DMS114 treated with DMSO at 0.1 percent for 48 hours (cell line): ENCODE measurements around the gene ADM2.

ENCODE experiments used
- DNase-seq: peaks from one replicate; lab custom pipeline; 2025; ENCODE audit not compliant: unreplicated experiment; lab: John Stamatoyannopoulos, UW

Gene ADM2

GRCh38 chr22:50483977-50484853, 2.9 kb downstream of the ADM2 start:
- no peak for DNase-seq

- DNase-seq = no peak
Observed at GRCh38 chr22:50485221-50486131, 4.1 kb downstream of the ADM2 start.

- no peak for DNase-seq
Observed at GRCh38 chr22:50486561-50487289, 5.4 kb downstream of the ADM2 start, which contains the start of gene MIOX. Gene MIOX, plus strand, starts transcription at chr22:50486859. Its CDS starts 39 bp downstream, at chr22:50486898.

GRCh38 chr22:50487290-50488005, 6.1 kb downstream of the ADM2 start:
- no peak for DNase-seq

GRCh38 chr22:50488006-50488677, 6.8 kb downstream of the ADM2 start:
- DNase-seq = no peak

GRCh38 chr22:50488886-50489285, 7.5 kb downstream of the ADM2 start:
- no peak for DNase-seq

- no peak for DNase-seq
Observed at GRCh38 chr22:50489363-50490243, 8.3 kb downstream of the ADM2 start.

- no peak for DNase-seq
Observed at GRCh38 chr22:50490531-50491308, 9.4 kb downstream of the ADM2 start.

GRCh38 chr22:50497093-50497492, 15.8 kb downstream of the ADM2 start:
- DNase-seq = no peak

GRCh38 chr22:50498322-50498890, 17.1 kb downstream of the ADM2 start:
- DNase-seq = peak; percentile 43

GRCh38 chr22:50500452-50500851, 19.1 kb downstream of the ADM2 start:
- no peak for DNase-seq

GRCh38 chr22:50502096-50502495, 20.8 kb downstream of the ADM2 start:
- no peak for DNase-seq

GRCh38 chr22:50502628-50503474, 21.5 kb downstream of the ADM2 start:
- no peak for DNase-seq

GRCh38 chr22:50503475-50504145, 22.3 kb downstream of the ADM2 start:
- DNase-seq = no peak

- no peak for DNase-seq
Observed at GRCh38 chr22:50504369-50505211, 23.2 kb downstream of the ADM2 start.
